Measurements from ENCODE around the gene HERPUD1.

HERPUD1 gene

GRCh38 chr16:56994311-56994710 is 62.4 kb downstream of the HERPUD1 start:
- no peak for DNase-seq
